Astrocyte of the cerebellum (primary cell): ENCODE data around the gene TMEM132D.

Experiments used
- DNase-seq: peaks from one replicate; pipeline ENCODE4 v3.0.0-alpha.2; 2011; ENCODE audit warnings: low read depth
- H3K4me3 ChIP-seq: 2 replicates; pipeline ENCODE4 v1.5.1; 2011; ENCODE audit warnings: mild to moderate bottlenecking, low read depth, low read length, moderate library complexity
- in situ Hi-C: cut with HindIII; loops from 2 replicates; pipeline ENCODE4 v1.10.0; 2017; ENCODE audit warnings: low sequenced_read_pairs
- TF ChIP-seq, protein P1 (sequence below): IDR thresholded peaks from 2 replicates; pipeline ENCODE4 v1.5.1; 2012; ENCODE audit warnings: low read length, low read depth, moderate library complexity, mild to moderate bottlenecking; ENCODE audit errors: missing control alignments

TMEM132D gene

GRCh38 chr12:129868575-129868974 is 35.2 kb downstream of the TMEM132D start:
- DNase-seq: no peak
- H3K4me3 ChIP-seq: no peak overlapping the region
- in situ Hi-C loops: no loop called here
- TF ChIP-seq, protein P1, sequence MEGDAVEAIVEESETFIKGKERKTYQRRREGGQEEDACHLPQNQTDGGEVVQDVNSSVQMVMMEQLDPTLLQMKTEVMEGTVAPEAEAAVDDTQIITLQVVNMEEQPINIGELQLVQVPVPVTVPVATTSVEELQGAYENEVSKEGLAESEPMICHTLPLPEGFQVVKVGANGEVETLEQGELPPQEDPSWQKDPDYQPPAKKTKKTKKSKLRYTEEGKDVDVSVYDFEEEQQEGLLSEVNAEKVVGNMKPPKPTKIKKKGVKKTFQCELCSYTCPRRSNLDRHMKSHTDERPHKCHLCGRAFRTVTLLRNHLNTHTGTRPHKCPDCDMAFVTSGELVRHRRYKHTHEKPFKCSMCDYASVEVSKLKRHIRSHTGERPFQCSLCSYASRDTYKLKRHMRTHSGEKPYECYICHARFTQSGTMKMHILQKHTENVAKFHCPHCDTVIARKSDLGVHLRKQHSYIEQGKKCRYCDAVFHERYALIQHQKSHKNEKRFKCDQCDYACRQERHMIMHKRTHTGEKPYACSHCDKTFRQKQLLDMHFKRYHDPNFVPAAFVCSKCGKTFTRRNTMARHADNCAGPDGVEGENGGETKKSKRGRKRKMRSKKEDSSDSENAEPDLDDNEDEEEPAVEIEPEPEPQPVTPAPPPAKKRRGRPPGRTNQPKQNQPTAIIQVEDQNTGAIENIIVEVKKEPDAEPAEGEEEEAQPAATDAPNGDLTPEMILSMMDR: no peak

DNA sequence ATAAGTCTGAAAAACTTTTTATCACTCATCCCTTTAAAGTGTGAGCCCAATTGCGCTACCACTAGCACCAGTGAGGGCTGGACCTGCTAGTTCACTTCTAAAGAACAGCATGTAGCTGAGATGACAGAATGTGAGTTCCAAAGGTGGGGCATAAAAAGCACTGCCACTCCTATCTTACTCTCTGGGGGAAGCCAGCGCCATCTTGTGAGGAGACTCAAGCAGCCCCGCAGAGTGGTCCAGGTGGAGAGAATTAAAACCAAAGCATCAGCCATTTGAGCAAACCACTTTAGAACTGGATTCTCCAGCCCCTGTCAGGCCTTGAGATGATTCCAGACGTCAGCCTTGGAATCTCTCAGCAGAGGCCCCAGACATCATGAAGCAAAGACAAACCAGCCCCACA is 39.9 kb downstream of the TMEM132D start:
- no peak overlapping the region for H3K4me3 ChIP-seq
- TF ChIP-seq, protein P1: no peak
- in situ Hi-C loops: no loop called here
- no peak for DNase-seq

DNA sequence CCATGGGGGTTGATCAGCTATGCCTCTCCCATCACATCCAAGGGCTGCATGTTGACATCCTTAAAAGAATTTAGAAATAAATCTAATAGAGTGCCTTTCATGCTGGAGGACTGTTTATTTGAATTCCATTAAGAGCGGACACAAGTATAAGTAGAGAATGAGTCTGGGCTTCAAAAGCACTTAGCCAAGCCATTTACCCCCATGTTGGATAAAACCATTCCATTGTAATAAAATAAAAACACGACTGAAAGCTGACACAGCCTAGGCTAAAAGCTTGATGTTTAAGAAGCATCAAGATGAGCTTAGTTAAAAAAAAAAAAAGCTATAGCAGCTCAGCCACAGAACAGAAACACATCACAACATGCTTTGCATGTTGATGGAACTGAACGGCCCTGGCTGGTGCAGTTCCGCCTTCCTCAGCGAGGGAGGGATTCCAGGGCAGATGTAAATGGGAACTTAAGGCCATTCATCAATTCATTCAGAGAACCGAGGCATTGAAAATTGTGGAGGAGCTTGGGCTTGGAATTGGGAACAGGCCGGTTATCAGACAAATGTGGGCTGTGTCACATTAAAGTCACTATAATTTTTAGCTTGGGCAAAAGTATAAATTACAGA is 41.2 kb downstream of the TMEM132D start:
- in situ Hi-C loops: no loop called here

DNA sequence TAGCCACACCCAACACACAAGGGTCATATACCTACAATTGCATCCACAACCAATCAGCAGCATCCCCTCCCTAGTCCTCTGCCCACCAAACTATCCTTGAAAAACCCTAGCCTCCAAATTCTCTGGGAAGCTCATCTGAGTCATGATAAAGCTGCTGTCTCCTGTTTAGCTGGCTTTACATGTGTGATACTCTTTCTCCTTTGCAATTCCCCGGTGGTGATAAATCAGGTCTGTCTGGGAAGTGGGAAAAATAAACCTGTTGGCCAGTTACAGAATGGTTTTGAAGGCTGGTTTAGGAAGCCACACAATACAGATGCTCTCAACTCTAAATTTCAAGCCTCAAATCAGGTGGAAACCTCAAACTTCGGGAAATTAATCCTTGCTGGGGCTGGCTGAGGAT is 41.9 kb downstream of the TMEM132D start:
- H3K4me3 ChIP-seq: no peak overlapping the region
- TF ChIP-seq, protein P1: no peak
- no peak for DNase-seq
- in situ Hi-C loops: no loop called here

More for the DNA sequence above, 41.2 kb downstream of the TMEM132D start:
- no peak overlapping the region for H3K4me3 ChIP-seq
- DNase-seq: no peak
- TF ChIP-seq, protein P1: no peak

GRCh38 chr12:129854591-129854990 is 49.2 kb downstream of the TMEM132D start:
- no peak for DNase-seq
- H3K4me3 ChIP-seq: no peak overlapping the region
- TF ChIP-seq, protein P1: no peak
- in situ Hi-C loops: no loop called here

DNA sequence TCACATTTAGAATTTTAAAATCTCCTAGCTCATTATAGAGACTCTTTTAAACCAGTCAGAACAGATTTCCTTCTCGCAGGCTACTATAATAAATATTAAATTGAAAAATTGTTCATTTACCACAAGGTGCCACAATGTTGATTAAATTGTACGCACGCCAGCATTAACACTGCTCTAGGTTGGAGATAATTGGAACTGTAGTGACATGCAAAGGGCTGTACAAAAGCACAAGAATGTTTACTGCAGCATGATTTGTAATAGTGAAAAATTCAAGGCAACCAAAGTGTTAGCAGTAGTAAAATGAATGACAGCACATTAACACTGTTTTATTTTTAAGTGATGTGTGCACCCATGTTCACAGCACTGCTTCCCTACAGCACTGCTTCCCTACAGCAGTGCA is 52.5 kb downstream of the TMEM132D start:
- DNase-seq: no peak
- in situ Hi-C loops: no loop called here
- H3K4me3 ChIP-seq: no peak overlapping the region
- TF ChIP-seq, protein P1: no peak

DNA sequence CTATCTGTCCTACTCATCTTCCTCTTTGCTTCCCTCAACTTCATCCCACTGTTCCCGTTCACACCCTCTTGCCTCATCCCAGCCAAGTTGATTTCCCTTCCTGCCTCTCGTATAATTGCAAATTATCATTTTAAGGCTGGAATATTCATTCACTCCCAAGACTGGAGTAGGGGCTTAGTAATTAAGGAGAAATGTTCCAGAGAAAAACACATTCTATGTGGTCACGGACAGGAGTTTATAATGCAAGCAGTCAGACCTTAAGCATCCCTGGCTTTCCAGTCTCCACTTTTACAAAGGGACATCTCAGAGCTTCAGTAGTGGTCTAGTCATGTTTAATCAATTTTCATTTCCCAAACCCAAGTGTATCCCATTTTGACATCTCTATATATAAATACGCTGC is 54.9 kb downstream of the TMEM132D start:
- DNase-seq: peak; percentile 44
- TF ChIP-seq, protein P1: no peak
- in situ Hi-C loops: no loop called here
- no peak overlapping the region for H3K4me3 ChIP-seq
